Measurements from ENCODE around the gene OR6J1. TPM values are rescaled to one million over a fixed set of nuclear protein-coding genes. Genes with fewer than 3 reads are reported as not detected.
"Not testable (repeated sequence)": the region's sequence is repeated elsewhere in the genome, so short reads cannot be mapped to it uniquely, and the experiment has no call there.

OR6J1 gene
- total RNA-seq, 1 donor from 2014 or later: not detected

DNA sequence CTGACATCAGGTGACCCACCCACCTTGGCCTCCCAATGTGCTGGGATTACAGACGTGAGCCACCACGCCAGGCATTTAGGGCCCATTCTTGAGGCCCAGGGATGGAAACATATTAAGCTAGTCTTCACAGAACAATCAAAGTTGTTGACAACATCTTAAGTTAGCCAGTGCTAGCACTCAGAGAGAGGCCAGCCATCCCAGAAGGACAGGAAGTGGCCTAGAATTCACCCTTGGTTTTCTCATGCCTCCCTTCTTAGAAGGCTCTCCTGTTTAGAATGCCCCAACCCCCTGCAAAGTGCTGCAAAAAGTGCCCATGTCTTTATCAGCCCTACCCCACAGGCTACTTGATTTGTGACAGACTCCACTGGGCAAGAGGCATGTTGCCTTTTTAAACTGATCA lies 12.1 kb upstream of the OR6J1 start:
- intact Hi-C loops (cut with DNase I): loop anchor here (10.0 kb wide), 1 partner anchor 159 kb away; the partner anchor contains the start of gene SLC7A7
- DNase-seq (no peak), ATAC-seq (ENCODE audit: poor library complexity) (no peak)

DNA sequence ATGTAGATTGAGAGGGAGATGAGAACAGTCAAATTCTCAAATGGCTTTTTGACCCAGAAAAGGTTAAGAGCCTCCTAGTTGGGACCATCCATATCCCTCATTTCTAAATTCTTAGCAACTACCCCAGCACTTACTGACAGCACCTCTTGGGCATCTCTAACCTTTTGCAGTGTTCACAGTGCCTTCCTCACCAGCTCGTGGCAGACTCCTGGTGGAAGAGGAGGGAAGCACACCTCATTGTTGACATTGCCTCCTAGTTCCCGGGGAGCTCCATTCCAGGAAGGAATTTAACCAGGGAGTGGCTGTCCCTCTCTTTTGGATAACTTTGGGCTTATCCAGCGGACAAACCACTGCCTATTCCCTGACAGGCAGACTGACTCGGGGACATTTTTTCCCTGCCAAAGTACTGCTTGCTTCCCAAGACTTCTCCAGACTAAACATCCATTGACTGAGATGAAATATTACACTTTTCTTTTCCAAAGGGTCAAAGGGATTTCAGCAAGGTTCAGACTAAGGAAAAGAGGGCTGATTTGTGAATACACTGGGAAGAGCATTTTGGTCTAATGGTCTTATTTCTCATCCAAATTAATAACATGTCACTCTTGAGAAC lies 9.0 kb upstream of the OR6J1 start:
- peak; percentile 88 for ATAC-seq (ENCODE audit: poor library complexity)
- intact Hi-C loops (cut with DNase I): loop anchor here (5.0 to 10.0 kb wide), 4 partner anchors 81 to 261 kb away; partner anchors contain the start of gene SLC7A7
- peak; percentile 53 for DNase-seq

DNA sequence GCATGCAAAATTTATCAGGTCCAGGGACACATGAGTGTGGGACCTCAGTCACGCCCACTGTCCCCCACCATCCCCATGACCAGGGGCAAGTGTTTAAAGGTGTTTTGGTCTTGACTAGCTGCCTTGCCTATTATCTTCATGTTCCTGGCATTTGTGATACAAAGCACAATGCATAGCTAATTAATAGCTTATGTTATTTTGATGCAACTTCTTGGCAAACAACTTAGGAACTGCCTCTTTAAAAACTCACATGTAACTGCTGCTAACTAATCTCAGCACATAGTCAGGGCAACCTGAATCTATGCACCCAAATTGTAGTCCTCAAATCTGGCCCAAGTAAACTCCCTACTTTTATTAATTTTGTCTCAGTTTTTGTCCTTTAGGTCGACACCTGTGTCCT lies 7.4 kb upstream of the OR6J1 start:
- intact Hi-C loops (cut with DNase I): loop anchor here (5.0 to 10.0 kb wide), 4 partner anchors 79 to 259 kb away; partner anchors contain the start of gene SLC7A7
- ATAC-seq (ENCODE audit: poor library complexity) (no peak), DNase-seq (no peak)

DNA sequence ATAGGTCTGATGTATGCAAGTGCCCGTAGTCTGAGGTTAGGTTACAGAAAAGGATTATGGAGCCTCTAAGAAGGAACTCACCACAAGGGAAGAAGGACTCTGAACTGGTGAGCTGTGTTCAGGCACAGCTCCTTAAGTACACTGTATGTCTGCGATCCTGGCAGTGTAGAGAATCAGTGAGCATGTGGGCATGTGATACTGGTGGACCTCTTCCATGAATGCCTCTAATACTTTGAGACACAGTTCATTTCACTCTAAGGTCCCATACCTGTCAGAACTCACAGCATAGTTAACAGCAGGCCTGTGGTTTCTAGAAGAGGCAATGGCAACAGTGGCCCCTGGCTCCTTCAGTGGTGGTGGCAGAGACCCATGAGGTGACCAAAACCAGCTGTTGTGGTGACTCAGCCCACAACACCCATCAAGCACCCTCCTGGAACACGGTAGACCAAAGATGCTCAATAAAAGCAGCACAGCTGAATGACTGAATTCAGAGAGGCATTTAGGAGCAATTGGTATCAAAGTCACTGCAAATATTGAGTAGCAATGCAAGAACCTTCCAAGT lies 6.9 kb upstream of the OR6J1 start:
- ATAC-seq (ENCODE audit: poor library complexity) (no peak), DNase-seq (no peak)
- intact Hi-C loops (cut with DNase I): loop anchor here (5.0 to 10.0 kb wide), 4 partner anchors 79 to 259 kb away; partner anchors contain the start of gene SLC7A7

DNA sequence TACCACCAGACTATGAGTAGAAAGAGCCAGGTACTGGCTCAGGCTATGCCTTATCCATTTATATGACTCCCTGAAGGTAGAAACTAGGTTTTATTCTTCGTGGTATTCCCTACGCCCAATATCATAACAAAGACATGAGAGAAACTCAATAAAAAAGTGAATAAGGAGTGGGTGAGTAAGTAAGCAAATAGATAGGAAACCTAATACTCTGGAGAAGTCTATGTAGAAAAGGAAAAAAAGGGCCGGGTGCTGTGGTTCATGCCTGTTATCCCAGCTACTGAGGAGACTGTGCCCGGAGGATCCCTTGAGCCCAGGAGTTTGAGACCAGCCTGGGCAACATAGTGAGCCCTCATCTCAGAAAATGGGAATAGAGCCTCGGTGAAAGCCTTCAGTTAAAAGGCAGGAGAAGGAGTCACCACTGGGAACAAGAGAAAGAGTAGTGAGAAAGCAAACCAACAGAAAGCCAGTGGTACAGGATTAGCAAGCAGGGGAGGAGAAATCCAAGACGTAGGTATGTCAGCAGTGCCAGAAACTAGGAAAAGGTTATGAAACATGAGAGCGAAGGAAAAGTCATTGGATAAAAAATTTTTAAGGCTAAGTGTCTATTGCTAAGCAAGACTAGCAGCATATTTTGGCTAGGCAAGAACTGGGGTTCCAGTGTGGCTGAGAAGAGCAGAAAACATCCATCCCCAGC lies 6.0 kb upstream of the OR6J1 start:
- DNase-seq: no peak
- no peak for ATAC-seq (ENCODE audit: poor library complexity)
- intact Hi-C loops (cut with DNase I): loop anchor here (5.0 to 10.0 kb wide), 4 partner anchors 78 to 258 kb away; partner anchors contain the start of gene SLC7A7

DNA sequence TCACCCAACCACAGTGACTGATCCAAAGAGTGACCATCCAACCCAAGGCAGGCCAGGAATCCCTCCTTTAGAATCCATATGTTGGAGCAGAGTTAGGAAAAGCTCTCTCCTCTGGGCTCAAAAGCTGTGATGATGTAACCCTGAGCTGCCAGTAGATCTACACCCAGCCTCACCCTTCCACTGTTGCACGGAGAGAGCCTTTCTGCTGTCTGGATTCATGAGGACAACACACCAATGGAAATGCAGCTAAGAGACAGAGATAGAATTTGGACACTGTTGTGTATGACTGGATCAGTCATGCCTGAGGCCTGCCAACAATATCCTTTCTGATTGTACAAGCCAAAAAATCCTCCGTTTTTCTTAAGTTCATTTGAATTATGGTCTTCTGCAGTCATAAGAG lies 4.4 kb upstream of the OR6J1 start:
- no peak for ATAC-seq (ENCODE audit: poor library complexity)
- DNase-seq: no peak
- intact Hi-C loops (cut with DNase I): no loop called here

DNA sequence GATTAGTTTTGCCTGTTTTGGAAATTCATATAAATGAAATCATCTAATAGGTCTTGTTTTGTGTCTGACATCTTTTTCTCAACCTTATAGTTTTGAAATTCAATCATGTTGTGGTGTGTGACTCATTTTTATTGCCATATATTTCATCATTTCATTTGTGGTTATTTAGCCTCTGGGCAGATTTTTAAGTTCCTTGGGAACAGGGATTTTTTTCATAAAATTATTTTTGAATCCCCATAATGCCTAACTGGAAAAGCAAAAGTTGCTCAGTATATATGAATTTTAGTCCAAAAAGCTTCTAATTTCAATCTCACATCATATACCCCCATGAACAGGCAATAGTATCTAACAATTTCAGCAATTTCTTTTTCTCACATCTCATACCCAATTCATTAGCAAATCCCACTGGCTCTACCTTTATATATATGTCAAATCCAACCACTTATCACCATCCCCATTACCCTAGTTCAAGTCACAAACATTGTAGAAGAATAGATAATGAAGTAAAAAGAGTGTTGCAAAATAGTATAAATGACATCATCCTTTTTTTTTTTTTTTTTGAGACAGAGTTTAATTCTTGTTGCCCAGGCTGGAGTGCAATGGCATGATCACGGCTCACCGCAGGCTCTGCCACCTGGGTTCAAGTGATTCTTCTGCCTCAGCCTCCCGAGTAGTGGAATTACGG lies 2.6 kb upstream of the OR6J1 start:
- DNase-seq (no peak), ATAC-seq (ENCODE audit: poor library complexity) (no peak)
- intact Hi-C loops (cut with DNase I): no loop called here

DNA sequence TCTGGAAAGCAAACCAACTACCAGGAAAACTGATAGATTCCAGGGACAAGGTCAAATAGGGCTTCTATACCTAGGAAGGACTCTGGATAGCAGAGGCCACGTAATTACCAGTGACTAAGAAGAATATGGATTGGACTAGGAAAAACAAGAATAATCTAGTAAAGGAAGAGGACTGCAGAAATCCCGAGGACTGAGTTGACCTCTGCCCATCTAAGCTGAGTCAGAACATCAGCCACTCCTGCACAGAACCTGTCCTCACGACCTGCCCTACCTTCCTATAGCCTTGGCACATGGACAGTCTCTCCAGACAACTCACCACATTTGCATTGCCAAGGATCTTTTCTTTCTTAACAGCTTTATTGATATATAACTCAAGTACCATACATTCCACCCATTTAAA lies 2.3 kb downstream of the OR6J1 start:
- ATAC-seq (ENCODE audit: poor library complexity): no peak
- no peak for DNase-seq
- intact Hi-C loops (cut with DNase I): no loop called here

DNA sequence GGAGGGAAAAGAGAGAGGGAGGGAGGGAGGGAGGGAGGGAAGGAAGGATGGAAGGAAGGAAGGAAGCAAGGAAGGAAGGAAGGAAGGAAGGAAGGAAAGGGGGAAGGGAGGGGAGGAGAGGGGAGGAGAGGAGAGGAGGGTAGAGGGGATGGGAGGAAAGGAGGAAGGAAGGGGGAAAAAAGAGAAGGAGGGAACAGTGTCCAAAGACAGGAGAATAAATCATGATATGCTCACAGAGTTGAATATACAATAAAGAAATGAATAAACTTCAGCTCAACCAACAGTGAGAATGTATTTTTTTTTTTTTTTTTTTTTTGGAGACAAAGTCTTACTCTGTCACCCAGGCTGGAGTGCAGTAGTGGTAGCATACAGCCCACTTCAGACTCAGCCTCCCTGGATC lies 4.0 kb downstream of the OR6J1 start:
- intact Hi-C loops (cut with DNase I): no loop called here
- no peak for ATAC-seq (ENCODE audit: poor library complexity)
- no peak for DNase-seq

DNA sequence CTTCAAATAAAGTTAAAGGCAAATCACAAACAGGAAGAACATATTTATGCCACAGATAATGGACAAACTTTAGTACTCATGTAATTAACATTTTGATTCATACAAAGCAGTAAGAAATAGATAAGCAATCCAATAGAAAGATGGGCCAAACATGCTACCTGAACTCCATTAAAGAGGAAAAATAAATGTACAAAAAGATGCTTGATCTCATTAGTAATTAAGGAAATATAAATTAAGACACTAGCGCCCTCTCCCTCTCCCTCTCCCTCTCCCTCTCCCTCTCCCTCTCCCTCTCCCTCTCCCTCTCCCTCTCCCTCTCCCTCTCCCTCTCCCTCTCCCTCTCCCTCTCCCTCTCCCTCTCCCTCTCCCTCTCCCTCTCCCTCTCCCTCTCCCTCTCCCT lies 8.2 kb downstream of the OR6J1 start:
- ATAC-seq (ENCODE audit: poor library complexity); intact Hi-C loops (cut with DNase I); DNase-seq: not testable (repeated sequence)

DNA sequence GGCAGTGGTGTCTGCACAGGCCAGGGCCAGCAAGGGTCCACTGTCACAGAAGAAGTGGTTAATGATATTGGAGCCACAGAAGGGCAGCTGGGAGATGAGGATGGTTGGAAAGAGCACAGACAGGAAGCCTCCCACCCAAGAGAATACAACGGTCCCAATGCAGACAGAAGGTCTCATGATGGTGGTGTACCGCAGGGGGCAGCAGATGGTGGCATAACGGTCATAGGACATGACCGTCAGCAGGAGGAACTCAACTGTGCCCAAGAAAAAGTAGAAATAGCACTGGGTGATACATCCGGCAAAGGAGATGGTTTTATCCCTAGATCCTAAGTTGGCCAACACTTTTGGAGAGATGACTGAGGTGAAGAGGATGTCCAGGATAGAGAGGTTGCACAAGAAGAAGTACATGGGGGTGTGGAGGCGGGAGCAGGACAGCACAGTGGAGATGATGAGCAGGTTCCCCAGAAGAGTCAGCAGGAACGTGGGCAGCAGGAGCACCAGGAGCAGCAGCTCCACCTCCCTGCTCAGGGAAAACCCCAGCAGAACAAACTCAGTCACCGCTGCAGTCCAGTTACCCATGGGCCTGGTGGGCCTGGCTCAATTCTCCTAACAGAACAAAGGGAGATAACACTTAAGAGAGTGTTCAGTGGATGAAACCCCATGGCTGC lies 9.8 kb downstream of the OR6J1 start:
- intact Hi-C loops (cut with DNase I): no loop called here
- ATAC-seq (ENCODE audit: poor library complexity): no peak
- DNase-seq: no peak

DNA sequence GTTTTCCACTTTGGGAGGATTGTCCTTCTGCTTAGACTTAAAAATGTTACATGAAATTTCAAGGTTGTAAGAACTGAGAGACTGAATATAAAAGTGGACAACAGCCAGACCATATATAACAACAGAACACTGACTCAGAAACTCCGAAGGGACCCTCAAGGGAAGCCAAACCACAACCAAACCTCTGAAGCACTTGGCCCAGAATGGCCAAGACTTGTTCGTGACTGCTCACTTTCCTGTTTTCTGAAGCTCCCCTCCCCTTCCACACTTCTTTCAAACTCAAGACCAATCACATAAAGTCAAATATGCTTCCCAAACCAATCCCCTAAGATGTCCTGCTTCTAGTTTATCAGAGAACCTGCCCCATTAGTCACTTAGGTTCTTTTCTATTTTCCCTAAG lies 13.7 kb downstream of the OR6J1 start:
- ATAC-seq (ENCODE audit: poor library complexity) (no peak), DNase-seq (no peak)
- intact Hi-C loops (cut with DNase I): no loop called here

DNA sequence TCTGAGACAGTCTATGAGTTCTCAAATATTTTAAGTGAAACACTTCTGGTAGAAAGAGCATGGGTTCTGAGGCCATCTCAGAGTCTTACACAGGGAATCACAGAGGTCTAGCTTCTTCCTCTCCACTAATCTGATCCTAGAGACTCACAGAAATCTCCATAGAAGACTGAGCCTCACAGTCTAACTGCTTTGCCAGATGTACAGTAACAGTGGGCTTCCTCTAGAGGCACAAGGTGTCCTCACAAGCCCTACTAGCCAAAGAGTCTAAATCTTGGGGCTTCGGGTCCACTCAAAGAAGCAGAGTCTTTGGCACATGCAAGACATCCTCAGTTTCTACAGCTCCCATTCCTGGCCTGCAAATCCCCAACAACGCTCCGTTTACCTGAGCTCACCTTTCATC lies 14.1 kb downstream of the OR6J1 start:
- DNase-seq: no peak
- no peak for ATAC-seq (ENCODE audit: poor library complexity)
- intact Hi-C loops (cut with DNase I): no loop called here

DNA sequence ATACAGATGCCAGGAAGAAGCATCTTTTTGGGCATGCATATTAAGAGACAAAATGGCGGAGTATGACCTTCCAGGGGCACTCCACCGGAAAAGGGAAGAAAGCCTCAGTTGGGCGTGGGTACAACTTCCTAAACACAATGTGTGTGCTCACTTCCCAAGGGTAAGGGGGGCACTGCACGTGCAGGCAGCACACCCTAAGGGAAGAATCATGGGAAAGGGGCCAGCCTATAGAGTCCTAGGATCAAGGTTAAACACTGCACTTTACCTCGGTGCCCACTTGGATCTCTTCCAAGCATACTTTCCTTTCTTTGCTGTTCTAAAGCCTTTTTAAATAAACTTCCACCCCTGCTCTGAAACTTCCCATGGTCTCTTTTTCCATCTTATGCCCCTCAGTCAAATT lies 14.8 kb downstream of the OR6J1 start:
- ATAC-seq (ENCODE audit: poor library complexity): no peak
- intact Hi-C loops (cut with DNase I): no loop called here
- no peak for DNase-seq

DNA sequence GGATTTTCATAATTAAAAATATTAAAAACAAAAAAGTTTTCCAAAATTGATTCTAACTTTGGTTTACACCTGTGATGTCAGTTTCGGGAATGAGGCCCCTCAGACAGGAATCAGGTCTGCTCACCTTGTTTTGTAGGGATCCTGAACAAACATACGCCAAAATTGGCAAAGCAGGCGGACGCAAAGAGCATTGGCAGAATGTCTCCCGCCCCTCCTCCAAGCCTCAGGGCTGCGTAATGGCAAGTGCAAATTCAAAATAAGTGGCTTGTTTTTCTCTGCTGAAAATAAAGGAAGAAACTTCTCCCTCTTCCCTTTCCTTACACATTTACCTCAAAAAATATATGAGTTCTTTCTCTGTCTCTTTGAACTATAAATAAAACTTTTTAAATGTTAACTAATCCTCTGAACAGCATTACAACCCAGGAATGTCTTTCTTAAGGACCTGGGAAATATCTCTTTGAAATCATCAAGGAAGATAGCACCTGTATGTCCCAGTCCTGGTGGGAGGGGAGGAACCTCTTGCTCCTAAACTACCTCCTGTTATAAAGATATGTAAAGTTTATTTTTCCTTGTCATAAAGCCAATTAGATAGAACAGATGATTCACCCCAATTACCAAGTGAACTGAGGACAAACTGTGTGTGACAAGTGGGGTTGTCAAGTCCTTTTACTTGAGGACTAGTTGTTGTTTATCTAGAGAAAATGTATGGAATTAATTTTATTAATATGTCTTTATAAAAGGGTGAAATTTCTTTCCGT lies 16.5 kb downstream of the OR6J1 start:
- intact Hi-C loops (cut with DNase I): no loop called here
- no peak for ATAC-seq (ENCODE audit: poor library complexity)
- no peak for DNase-seq

DNA sequence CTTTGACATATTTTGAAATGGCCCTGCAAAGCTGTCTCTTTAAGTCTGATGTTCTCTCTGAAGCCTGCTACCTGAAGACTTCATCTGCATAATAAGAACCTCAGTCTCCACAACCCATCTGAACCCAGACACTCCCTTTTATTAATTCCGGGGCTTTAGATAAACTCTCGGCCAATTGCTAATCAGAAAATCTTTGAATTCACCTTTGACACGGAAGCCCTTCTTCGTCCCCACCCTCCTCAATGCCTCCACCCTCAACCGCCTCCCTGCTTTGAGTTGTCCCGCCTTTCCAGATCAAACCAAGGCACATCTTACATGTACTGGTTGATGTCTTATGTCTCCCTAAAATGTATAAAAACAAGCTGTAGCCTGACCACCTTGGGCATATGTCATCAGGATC lies 17.6 kb downstream of the OR6J1 start:
- no peak for DNase-seq
- intact Hi-C loops (cut with DNase I): no loop called here
- ATAC-seq (ENCODE audit: poor library complexity): no peak

DNA sequence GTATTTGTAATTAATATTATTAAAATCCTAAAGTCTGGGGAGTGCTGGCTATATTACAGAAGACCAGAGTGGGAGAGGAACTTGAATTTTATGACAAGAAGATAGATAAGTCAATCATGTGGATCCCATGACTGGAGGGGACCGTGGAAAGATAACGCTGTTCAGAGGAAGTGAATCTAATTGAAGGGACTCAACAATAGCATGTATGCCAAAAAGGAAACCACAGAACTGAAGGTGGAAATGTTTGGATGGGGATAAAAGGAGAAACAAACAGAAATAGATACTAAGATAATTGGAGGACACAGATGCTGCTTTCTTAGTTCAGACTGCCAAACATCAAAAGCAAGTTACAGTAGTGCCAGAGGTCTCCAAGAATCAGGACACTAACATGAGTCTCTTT lies 21.1 kb downstream of the OR6J1 start:
- ATAC-seq (ENCODE audit: poor library complexity): no peak
- no peak for DNase-seq
- intact Hi-C loops (cut with DNase I): no loop called here

DNA sequence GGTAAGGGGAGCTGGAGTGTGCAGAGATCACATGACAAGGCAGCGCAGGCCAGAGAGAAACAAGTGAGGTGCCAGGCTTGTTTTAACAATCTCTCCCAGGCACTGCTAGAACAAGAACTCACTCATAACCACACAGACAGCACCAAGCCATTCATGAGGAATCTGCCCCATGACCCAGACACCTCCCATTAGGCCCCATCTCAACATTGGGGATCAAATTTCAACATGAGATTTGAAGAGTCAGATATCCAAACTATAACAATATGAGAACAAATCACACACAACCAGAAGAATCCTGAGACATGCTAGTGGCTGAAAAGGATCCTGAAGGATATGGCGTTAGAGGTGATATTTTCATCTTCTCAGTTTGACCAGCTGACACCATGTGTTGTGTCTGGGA lies 21.9 kb downstream of the OR6J1 start:
- intact Hi-C loops (cut with DNase I): no loop called here
- ATAC-seq (ENCODE audit: poor library complexity): no peak

More for the DNA sequence above, 21.9 kb downstream of the OR6J1 start:
- no peak for DNase-seq

Data from Right ventricle myocardium superior (tissue), 1 donor.